DND-41 (cell line): ENCODE measurements around the gene INTS13.

Experiments
- ATAC-seq: fragments of 200-7000 bp; cut with Tn5 transposase; 3 replicates; pipeline ENCODE4 v1.9.1; 2021; ENCODE audit warnings: low read depth; ENCODE audit not compliant: insufficient read depth
- DNase-seq: peaks from one replicate; pipeline ENCODE4 v3.0.0-alpha.2; 2020
- H2AFZ ChIP-seq: 2 replicates; pipeline ENCODE4 v1.6.0; 2012; ENCODE audit warnings: low read depth, low read length
- H3K27ac ChIP-seq: 2 replicates; pipeline ENCODE4 v1.5.1; 2012; ENCODE audit warnings: low read length, inconsistent platforms
- H3K27me3 ChIP-seq: fragments of 200-600 bp; sonication (generic); 2 replicates; pipeline ENCODE4 v1.6.0; 2012; ENCODE audit warnings: low read length, mild to moderate bottlenecking, inconsistent platforms; ENCODE audit not compliant: insufficient read depth, poor library complexity
- H3K36me3 ChIP-seq: 2 replicates; pipeline ENCODE4 v1.5.1; 2012; ENCODE audit warnings: low read length, inconsistent platforms; ENCODE audit not compliant: insufficient read depth
- H3K4me1 ChIP-seq: 2 replicates; pipeline ENCODE4 v1.5.1; 2012; ENCODE audit warnings: mild to moderate bottlenecking, low read length; ENCODE audit not compliant: insufficient read depth
- H3K4me2 ChIP-seq: 2 replicates; pipeline ENCODE4 v1.6.0; 2012; ENCODE audit warnings: mild to moderate bottlenecking, moderate library complexity, low read length, inconsistent platforms; ENCODE audit not compliant: insufficient read depth
- H3K4me3 ChIP-seq, 2 experiments: fragments of 200-600 bp in 1 of 2; shearing (Covaris generic) in 1 of 2; 2 replicates each; pipeline ENCODE4 v1.5.1; 2012 to 2016; ENCODE audit warnings: inconsistent platforms in 2 of 2, low read length in 2 of 2, mild to moderate bottlenecking in 2 of 2, low read depth in 1 of 2, moderate library complexity in 1 of 2
- H3K79me2 ChIP-seq: 2 replicates; pipeline ENCODE4 v1.6.0; 2012; ENCODE audit warnings: low read length, inconsistent platforms; ENCODE audit not compliant: insufficient read depth
- H3K9ac ChIP-seq: 2 replicates; pipeline ENCODE4 v1.6.0; 2012; ENCODE audit warnings: low read depth, mild to moderate bottlenecking, inconsistent platforms, low read length, moderate library complexity
- H3K9me3 ChIP-seq: 2 replicates; pipeline ENCODE4 v1.5.1; 2012; ENCODE audit warnings: low read length, moderate library complexity, mild to moderate bottlenecking, inconsistent platforms; ENCODE audit not compliant: insufficient read depth, severe bottlenecking
- H4K20me1 ChIP-seq: 2 replicates; pipeline ENCODE4 v1.6.0; 2012; ENCODE audit warnings: low read length; ENCODE audit not compliant: insufficient read depth
- EZH2 ChIP-seq: IDR thresholded peaks from 3 replicates; pipeline ENCODE4 v1.6.1; 2012; ENCODE audit warnings: borderline replicate concordance, low read depth, mild to moderate bottlenecking, moderate library complexity, low read length, inconsistent platforms; ENCODE audit not compliant: severe bottlenecking
- TF ChIP-seq, protein P1 (sequence below): IDR thresholded peaks from 2 replicates; pipeline ENCODE4 v1.5.1; 2012; ENCODE audit warnings: borderline replicate concordance, low read length, moderate library complexity, mild to moderate bottlenecking; ENCODE audit not compliant: poor library complexity, severe bottlenecking; ENCODE audit errors: extremely low read depth

Gene INTS13

DNA sequence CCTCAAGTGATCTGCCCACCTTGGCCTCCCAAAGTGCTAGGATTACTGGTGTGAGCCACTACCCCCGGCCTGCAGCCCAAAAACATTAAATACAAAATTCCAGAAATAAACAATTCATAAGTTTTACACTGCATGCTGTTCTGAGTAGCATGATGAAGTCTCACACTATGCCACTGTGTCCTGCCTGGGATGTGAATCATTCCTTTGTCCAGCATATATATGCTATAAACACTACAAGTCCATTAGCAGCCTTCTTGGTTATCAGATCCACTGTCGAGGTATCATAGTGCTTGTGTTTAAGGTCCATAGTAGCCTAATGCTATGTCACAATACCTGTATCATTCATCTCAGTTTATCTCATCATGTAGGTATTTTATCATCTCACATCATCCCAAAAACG, 15.9 kb downstream of the INTS13 start:
- no peak overlapping the region for H3K4me2 ChIP-seq
- ATAC-seq (no peak), DNase-seq (no peak)
- no peak overlapping the region for H3K9ac ChIP-seq
- H3K9me3 ChIP-seq: no peaks in the 10 kb centered on the region
- H3K4me1 ChIP-seq: no peaks in the 10 kb centered on the region
- no peak overlapping the region for H3K27ac ChIP-seq
- H3K36me3 ChIP-seq: peaks cover 82% of the 10 kb centered on the region
- no peak for TF ChIP-seq EZH2
- TF ChIP-seq, protein P1, sequence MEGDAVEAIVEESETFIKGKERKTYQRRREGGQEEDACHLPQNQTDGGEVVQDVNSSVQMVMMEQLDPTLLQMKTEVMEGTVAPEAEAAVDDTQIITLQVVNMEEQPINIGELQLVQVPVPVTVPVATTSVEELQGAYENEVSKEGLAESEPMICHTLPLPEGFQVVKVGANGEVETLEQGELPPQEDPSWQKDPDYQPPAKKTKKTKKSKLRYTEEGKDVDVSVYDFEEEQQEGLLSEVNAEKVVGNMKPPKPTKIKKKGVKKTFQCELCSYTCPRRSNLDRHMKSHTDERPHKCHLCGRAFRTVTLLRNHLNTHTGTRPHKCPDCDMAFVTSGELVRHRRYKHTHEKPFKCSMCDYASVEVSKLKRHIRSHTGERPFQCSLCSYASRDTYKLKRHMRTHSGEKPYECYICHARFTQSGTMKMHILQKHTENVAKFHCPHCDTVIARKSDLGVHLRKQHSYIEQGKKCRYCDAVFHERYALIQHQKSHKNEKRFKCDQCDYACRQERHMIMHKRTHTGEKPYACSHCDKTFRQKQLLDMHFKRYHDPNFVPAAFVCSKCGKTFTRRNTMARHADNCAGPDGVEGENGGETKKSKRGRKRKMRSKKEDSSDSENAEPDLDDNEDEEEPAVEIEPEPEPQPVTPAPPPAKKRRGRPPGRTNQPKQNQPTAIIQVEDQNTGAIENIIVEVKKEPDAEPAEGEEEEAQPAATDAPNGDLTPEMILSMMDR: no peak
- H4K20me1 ChIP-seq: no peaks in the 10 kb centered on the region
- peaks cover 2% of the 10 kb centered on the region for H3K79me2 ChIP-seq
- H3K27me3 ChIP-seq: no peaks in the 10 kb centered on the region
- H3K4me3 ChIP-seq: no peak overlapping the region
- H2AFZ ChIP-seq: no peak overlapping the region

DNA sequence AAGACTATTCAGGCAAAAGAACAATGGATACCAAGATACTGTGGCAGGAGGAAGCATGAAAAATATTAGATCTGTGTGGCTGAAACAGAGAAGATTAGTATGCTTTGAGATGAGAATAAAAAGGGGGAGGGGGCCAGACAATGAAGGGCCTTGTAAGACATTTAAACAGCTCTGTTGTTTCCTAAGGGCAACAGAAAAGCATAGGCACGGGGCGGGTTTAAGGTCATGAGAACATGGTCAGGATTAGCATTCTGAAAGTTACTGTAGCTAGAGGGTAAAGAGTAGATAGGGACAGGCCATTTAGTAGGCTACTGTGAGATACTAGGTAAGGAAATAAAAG, 18.6 kb downstream of the INTS13 start:
- TF ChIP-seq, protein P1: no peak
- TF ChIP-seq EZH2: no peak
- no peak overlapping the region for H3K27ac ChIP-seq
- H3K36me3 ChIP-seq: peaks cover 81% of the 10 kb centered on the region
- H3K9me3 ChIP-seq: no peaks in the 10 kb centered on the region
- no peak overlapping the region for H2AFZ ChIP-seq
- H3K4me3 ChIP-seq: no peak overlapping the region
- no peaks in the 10 kb centered on the region for H4K20me1 ChIP-seq
- ATAC-seq (no peak), DNase-seq (no peak)
- H3K27me3 ChIP-seq: no peaks in the 10 kb centered on the region
- H3K9ac ChIP-seq: no peak overlapping the region
- no peaks in the 10 kb centered on the region for H3K4me1 ChIP-seq
- H3K79me2 ChIP-seq: no peaks in the 10 kb centered on the region
- no peak overlapping the region for H3K4me2 ChIP-seq

DNA sequence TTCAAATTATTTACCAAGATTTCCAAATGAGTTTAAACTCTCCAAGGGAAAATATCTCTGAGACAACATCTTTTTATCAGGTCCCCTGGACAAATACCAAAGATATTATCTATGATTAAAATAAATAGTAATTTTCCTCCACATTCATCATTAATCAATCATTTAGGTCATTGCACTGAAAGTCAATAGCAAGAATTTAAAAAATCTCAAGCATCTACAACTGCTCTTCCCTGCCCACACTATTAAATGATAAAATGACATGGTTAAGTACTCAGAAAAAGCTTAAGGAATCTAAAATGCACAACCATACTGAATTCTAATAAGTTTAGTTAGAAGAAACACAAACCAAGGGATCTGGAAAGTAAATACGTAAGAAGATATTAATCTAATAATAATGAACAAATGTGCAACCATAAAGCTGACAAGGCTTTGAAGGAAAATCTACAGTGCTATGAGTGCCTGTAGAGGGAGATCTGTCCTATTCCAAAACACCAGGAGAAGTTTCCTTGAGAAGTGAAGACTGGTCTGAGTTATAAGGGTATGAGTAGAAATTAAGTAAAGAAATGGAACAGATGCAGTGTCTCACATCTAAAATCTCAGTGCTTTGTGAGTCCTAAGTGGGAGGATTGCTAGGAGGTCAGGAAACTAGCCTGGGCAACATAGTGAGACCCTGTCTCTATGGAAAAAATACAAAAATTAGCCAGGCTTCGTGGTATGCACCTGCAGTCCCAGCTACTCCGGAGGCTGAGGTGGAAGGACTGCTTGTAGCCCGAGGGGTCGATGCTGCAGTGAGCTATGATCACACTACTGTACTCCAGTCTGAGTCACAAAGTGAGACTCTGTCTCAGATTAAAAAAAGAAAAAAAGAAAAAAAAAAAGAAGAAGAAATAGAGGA, 19.2 kb downstream of the INTS13 start:
- Histone ChIP-seq H3K4me2 (no peak overlapping the region), H3K27me3 (no peaks in the 10 kb centered on the region), H3K27ac (no peak overlapping the region), H2AFZ (no peak overlapping the region), H3K9me3 (no peaks in the 10 kb centered on the region), H4K20me1 (no peaks in the 10 kb centered on the region), H3K9ac (no peak overlapping the region), H3K79me2 (no peaks in the 10 kb centered on the region), H3K36me3 (peaks cover 80% of the 10 kb centered on the region), H3K4me1 (no peaks in the 10 kb centered on the region), H3K4me3 (no peak overlapping the region)
- DNase-seq (no peak), ATAC-seq (no peak)
- TF ChIP-seq EZH2: no peak
- TF ChIP-seq, protein P1: no peak
